NB4 (cell line): ENCODE data around the gene TALDO1.

Experiments
- CTCF ChIP-seq: IDR thresholded peaks from one replicate; pipeline ENCODE4 v1.5.1; 2012; ENCODE audit warnings: low read depth, low read length
- MAX ChIP-seq: IDR thresholded peaks from 2 replicates; pipeline ENCODE4 v1.6.1; 2011; ENCODE audit warnings: low read depth, low read length
- MYC ChIP-seq: IDR thresholded peaks from 2 replicates; pipeline ENCODE4 v1.6.1; 2011; ENCODE audit warnings: low read depth, low read length
- POLR2A ChIP-seq: IDR thresholded peaks from 2 replicates; pipeline ENCODE4 v1.6.1; 2011; ENCODE audit warnings: mild to moderate bottlenecking; ENCODE audit not compliant: insufficient read length; ENCODE audit errors: extremely low read depth

- TF ChIP-seq CTCF (no peak), MAX (no peak), POLR2A (no peak), MYC (no peak)
These were observed 43.0 kb upstream of the TALDO1 start for GRCh38 chr11:704228-704674.
